IMR-90 (cell line): ENCODE data around the gene FOCAD. TPM values are rescaled to one million over a fixed set of nuclear protein-coding genes. Genes with fewer than 3 reads are reported as not detected.
A peak's percentile ranks its signal among the peaks of the same experiment; 100 is the strongest.
"Not testable (repeated sequence)": the region's sequence is repeated elsewhere in the genome, so short reads cannot be mapped to it uniquely, and the experiment has no call there.

ENCODE experiments used
- ATAC-seq: fragments of 200-7000 bp; cut with Tn5 transposase; 2 replicates; pipeline ENCODE4 v1.9.1; 2020; ENCODE audit warnings: low read depth, mild to moderate bottlenecking, moderate library complexity
- BruUV-seq: library from RNA; stranded (reverse); fragments of 400-500 nt; replicated peaks from 2 replicates; lab custom pipeline; 2021; lab: Mats Ljungman, UMichigan
- CTCF ChIA-PET: fragments of 300-600 bp; formaldehyde crosslinking; extraction: SDS; loops from one replicate; lab custom pipeline; 2021; ENCODE audit warnings: antibody characterized with exemption; lab: Yijun Ruan, JAX
- POLR2A ChIA-PET: fragments of 300-600 bp; sonication (Branson Sonifier 250); formaldehyde crosslinking; loops from one replicate; lab custom pipeline; 2022; ENCODE audit warnings: antibody characterized with exemption; ENCODE audit not compliant: unreplicated experiment; lab: Charles Lee
- DNase-seq: peaks from one replicate; pipeline ENCODE4 v3.0.0; 2013
- H2AFZ ChIP-seq: replicated peaks from 2 replicates; pipeline ENCODE3; 2013; ENCODE audit warnings: low read length, mild to moderate bottlenecking; ENCODE audit not compliant: poor library complexity
- H2AK5ac ChIP-seq: 2 replicates; pipeline ENCODE4 v1.6.1; 2013; ENCODE audit warnings: low read depth, low read length, inconsistent platforms
- H2AK9ac ChIP-seq: replicated peaks from 2 replicates; pipeline ENCODE3; 2013; ENCODE audit warnings: mild to moderate bottlenecking, low read depth, low read length, moderate library complexity; ENCODE audit not compliant: poor library complexity
- H2BK120ac ChIP-seq: 2 replicates; pipeline ENCODE4 v1.6.1; 2013; ENCODE audit warnings: low read depth, low read length, inconsistent platforms
- H2BK15ac ChIP-seq: 3 replicates; pipeline ENCODE4 v1.6.1; 2013; ENCODE audit warnings: low read depth, low read length, inconsistent platforms
- H2BK20ac ChIP-seq: 2 replicates; pipeline ENCODE4 v1.6.1; 2013; ENCODE audit warnings: low read depth, mild to moderate bottlenecking, inconsistent platforms, low read length, moderate library complexity
- H2BK5ac ChIP-seq: 2 replicates; pipeline ENCODE4 v1.6.1; 2013; ENCODE audit warnings: mild to moderate bottlenecking, low read depth, low read length, inconsistent platforms; ENCODE audit not compliant: poor library complexity, severe bottlenecking
- H3K14ac ChIP-seq: replicated peaks from 2 replicates; pipeline ENCODE4 v1.6.1; 2013; ENCODE audit warnings: low read depth, low read length, inconsistent platforms
- H3K18ac ChIP-seq: 2 replicates; pipeline ENCODE4 v1.6.1; 2013; ENCODE audit warnings: low read depth, low read length, control low read depth
- H3K23ac ChIP-seq: 2 replicates; pipeline ENCODE4 v1.6.1; 2013; ENCODE audit warnings: low read depth, low read length, inconsistent platforms
- H3K27ac ChIP-seq: 2 replicates; pipeline ENCODE4 v1.5.1; 2013; ENCODE audit warnings: mild to moderate bottlenecking, control low read depth, low read length; ENCODE audit not compliant: insufficient read depth
- H3K27me3 ChIP-seq: 2 replicates; pipeline ENCODE4 v1.6.1; 2013; ENCODE audit warnings: low read length; ENCODE audit not compliant: control insufficient read depth, insufficient read depth
- H3K36me3 ChIP-seq: 2 replicates; pipeline ENCODE4 v1.6.1; 2013; ENCODE audit warnings: low read length, mixed read lengths; ENCODE audit not compliant: control insufficient read depth, insufficient read depth
- H3K4ac ChIP-seq: 2 replicates; pipeline ENCODE4 v1.6.1; 2013; ENCODE audit warnings: low read depth, low read length, inconsistent platforms
- H3K4me1 ChIP-seq: 2 replicates; pipeline ENCODE4 v1.6.1; 2013; ENCODE audit warnings: low read length, mixed read lengths; ENCODE audit not compliant: control insufficient read depth, insufficient read depth
- H3K4me2 ChIP-seq: 2 replicates; pipeline ENCODE4 v1.6.1; 2013; ENCODE audit warnings: low read depth, mild to moderate bottlenecking, control low read depth, low read length, moderate library complexity
- H3K4me3 ChIP-seq: 2 replicates; pipeline ENCODE4 v1.5.1; 2013; ENCODE audit warnings: low read depth, mild to moderate bottlenecking, control low read depth, low read length, moderate library complexity; ENCODE audit not compliant: insufficient read depth
- H3K56ac ChIP-seq: 2 replicates; pipeline ENCODE4 v1.6.1; 2013; ENCODE audit warnings: low read length, inconsistent platforms; ENCODE audit not compliant: insufficient read depth; ENCODE audit errors: extremely low read depth
- H3K79me1 ChIP-seq, 2 experiments: 2 replicates each; pipeline ENCODE4 v1.6.1; 2013; ENCODE audit warnings: low read length in 2 of 2, inconsistent platforms in 1 of 2, low read depth in 1 of 2
- H3K9ac ChIP-seq: 2 replicates; pipeline ENCODE4 v1.6.1; 2013; ENCODE audit warnings: low read depth, low read length, control low read depth
- H3K9me1 ChIP-seq: 2 replicates; pipeline ENCODE4 v1.6.1; 2013; ENCODE audit warnings: low read length, inconsistent platforms; ENCODE audit not compliant: insufficient read depth
- H3K9me3 ChIP-seq: 2 replicates; pipeline ENCODE4 v1.6.1; 2013; ENCODE audit warnings: low read length; ENCODE audit not compliant: control insufficient read depth, insufficient read depth
- H4K20me1 ChIP-seq: 2 replicates; pipeline ENCODE4 v1.6.1; 2013; ENCODE audit warnings: low read length, inconsistent platforms; ENCODE audit not compliant: insufficient read depth
- H4K5ac ChIP-seq: 2 replicates; pipeline ENCODE4 v1.6.1; 2013; ENCODE audit warnings: mild to moderate bottlenecking, low read depth, low read length, control low read depth
- H4K8ac ChIP-seq, 2 experiments: 2 replicates each; pipeline ENCODE4 v1.6.1; 2013; ENCODE audit warnings: low read depth in 2 of 2, low read length in 2 of 2, control low read depth in 1 of 2, inconsistent platforms in 1 of 2
- H4K91ac ChIP-seq: 2 replicates; pipeline ENCODE4 v1.6.1; 2013; ENCODE audit warnings: low read depth, low read length, inconsistent platforms; ENCODE audit not compliant: insufficient read depth
- WGBS, 2 experiments: methylation state at CpG; one replicate each; pipeline versions ENCODE4 v1.1.5 to v1.1.7; 2013; ENCODE audit warnings: missing lambda C conversion rate in 2 of 2; ENCODE audit not compliant: insufficient read length in 1 of 2; ENCODE audit errors: extremely low coverage in 2 of 2; 5-methylcytosine and 5-hydroxymethylcytosine counted together
- dilution Hi-C: fragments of 300-500 bp; cut with HindIII; formaldehyde crosslinking; loops from one replicate; pipeline ENCODE4 v1.14.3; 2018; ENCODE audit warnings: low sequenced_read_pairs; ENCODE audit not compliant: unreplicated experiment
- in situ Hi-C: fragments of 300-500 bp; cut with MboI; formaldehyde crosslinking; loops from 3 replicates; pipeline ENCODE4 v1.14.3; 2019; ENCODE audit warnings: low sequenced_read_pairs, inconsistent platforms, mixed read lengths
- intact Hi-C: fragments of 100-400 bp; cut with micrococcal nuclease; formaldehyde crosslinking; loops from 2 replicates; pipeline ENCODE4 v1.10.0; 2022
- polyA plus RNA-seq, 3 experiments: library from polyadenylated mRNA; depleted of rRNA; stranded (reverse); fragments of >200 nt; gene quantifications; 2 replicates each; pipeline ENCODE4 v1.2.3, GENCODE V29; 2012; ENCODE audit warnings: low replicate concordance in 1 of 3
- total RNA-seq: library from RNA; depleted of rRNA; stranded (reverse); fragments of >200 nt; gene quantifications from 2 replicates; pipeline ENCODE4 v1.2.3, GENCODE V29; 2012

FOCAD gene
- total and polyA plus RNA-seq, 2 of the 4 experiments (the other 2 are of a cell fraction) = 28.8 to 91.2 TPM

DNA sequence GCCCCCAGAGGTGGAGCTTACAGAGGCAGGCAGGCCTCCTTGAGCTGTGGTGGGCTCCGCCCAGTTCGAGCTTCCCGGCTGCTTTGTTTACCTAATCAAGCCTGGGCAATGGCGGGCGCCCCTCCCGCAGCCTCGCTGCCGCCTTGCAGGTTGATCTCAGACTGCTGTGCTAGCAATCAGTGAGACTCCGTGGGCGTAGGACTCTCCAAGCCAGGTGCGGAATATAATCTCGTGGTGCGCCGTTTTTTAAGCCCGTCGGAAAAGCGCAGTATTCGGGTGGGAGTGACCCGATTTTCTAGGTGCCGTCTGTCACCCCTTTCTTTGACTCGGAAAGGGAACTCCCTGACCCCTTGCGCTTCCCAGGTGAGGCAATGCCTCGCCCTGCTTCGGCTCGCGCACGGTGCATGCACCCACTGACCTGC lies 25.8 kb upstream of the FOCAD start:
- ATAC-seq, H4K91ac ChIP-seq, intact Hi-C loops, H3K23ac ChIP-seq, DNase-seq, H3K9ac ChIP-seq, H4K20me1 ChIP-seq, H2BK15ac ChIP-seq, H4K5ac ChIP-seq, H3K56ac ChIP-seq, H3K4me1 ChIP-seq, H3K9me3 ChIP-seq, H3K4ac ChIP-seq, in situ Hi-C loops, H3K14ac ChIP-seq, H2AFZ ChIP-seq, H3K79me1 ChIP-seq, H2BK20ac ChIP-seq, BruUV-seq, H2BK5ac ChIP-seq, H3K27me3 ChIP-seq, H3K27ac ChIP-seq, H3K9me1 ChIP-seq, H3K36me3 ChIP-seq, dilution Hi-C loops, H2AK9ac ChIP-seq, H2AK5ac ChIP-seq: not testable (repeated sequence)
- no CpG with 5 or more reads among the region's 27 CpGs for WGBS, 2 experiments
- peak overlapping the region; percentile 78 for H3K4me2 ChIP-seq
- CTCF ChIA-PET = interaction anchor here (0.6 kb wide), 1 partner anchor 77 kb away, joined by 4 read pairs; no protein-coding TSS in a partner anchor
- H4K8ac ChIP-seq = peak overlapping the region; percentile 31 to 82; a peak in 2 of 4 replicates
- H3K18ac ChIP-seq = 0 out of 2 replicates have a peak overlapping the region, but pooled peaks have one; percentile 23
- 0 out of 2 replicates have a peak overlapping the region, but pooled peaks have one; percentile 23 for H2BK120ac ChIP-seq
- POLR2A ChIA-PET = interaction anchor here (0.6 to 1.0 kb wide), 2 partner anchors 36 to 412 kb away, joined by 4 to 16 read pairs; partner anchors contain the start of gene MLLT3
- peak overlapping the region; percentile 61 for H3K4me3 ChIP-seq
